Stimulated activated naive CD8-positive, alpha-beta T cell treated with anti-CD3 and anti-CD28 coated beads, Interleukin-15, Interleukin-2, amounts not matched to agents 100 U/mL and 50 U/mL, for 24 hours (primary cell): Measurements from ENCODE around the gene IL27RA.
A peak's percentile ranks its signal among the peaks of the same experiment; 100 is the strongest.

ENCODE experiments used
- ATAC-seq: fragments of 150-1000 bp; cut with Tn5 transposase; one replicate; pipeline ENCODE4 v1.10.0; 2021
- DNase-seq: peaks from one replicate; pipeline ENCODE4 v3.0.0; 2021

The IL27RA gene

DNA sequence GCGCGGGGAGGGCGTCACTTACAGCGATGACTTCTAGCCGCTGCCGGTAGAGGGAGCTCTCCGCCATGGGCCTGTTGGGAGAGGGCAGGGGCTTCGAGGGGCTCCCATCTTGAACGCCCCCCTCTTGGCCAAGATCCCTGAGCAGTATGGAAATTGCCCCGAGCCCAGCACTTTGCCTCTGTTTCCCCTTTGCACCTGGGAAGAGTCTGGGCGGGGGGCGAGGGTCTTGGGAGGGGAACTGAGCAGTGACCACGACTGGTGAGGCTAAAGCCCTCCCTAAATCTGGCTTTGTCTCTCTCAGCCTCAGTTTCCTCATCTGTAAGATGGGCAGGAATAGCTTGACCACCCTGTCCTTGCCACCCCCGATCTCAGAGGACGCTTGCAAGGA is 27.5 kb downstream of the IL27RA start:
- ATAC-seq (no peak), DNase-seq (peak; percentile 75)

- DNase-seq (no peak), ATAC-seq (no peak)
These were observed 28.1 kb downstream of the IL27RA start for GRCh38 chr19:14059652-14060155.

GRCh38 chr19:14061081-14061749 is 29.7 kb downstream of the IL27RA start:
- no peak for ATAC-seq
- DNase-seq: no peak

DNA sequence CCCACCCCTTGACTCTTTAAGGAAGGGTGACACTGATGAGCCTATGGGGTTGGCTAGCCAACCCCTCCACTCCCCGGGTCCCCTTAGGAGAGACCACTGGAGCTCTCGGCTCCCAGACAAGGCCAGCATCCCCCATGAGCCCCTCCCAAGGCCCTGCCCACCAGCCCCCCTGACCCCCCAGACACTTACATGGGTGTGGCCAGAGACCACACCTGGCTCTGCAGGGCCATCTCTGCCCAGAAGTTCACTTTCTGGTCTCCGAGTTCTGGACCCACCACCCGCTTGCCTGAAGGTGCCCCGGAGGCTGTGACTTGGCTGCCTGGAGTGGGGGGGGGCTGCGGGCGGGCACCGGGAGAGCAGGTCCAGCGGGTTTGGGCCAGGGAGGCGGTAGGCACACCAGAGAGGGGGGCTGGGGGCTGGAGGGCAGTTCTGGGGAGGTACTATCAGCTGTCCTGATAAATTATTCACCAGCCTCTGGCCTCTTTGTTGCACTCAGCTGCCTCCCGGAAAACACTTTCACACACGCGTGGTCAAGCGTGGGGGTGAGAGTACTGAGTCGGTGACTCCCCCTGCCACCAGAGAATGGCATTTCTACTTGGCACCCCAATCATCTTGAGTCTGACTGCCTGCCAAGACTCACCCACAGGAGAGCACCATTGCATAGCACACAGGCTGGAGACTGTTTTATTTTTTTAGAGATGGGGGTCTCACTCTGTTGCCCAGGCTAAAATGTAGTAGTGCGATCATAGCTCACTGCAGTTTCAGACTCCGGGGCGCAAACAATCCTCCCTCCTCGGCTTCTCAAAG is 30.4 kb downstream of the IL27RA start, which contains the start of gene PALM3:
TSS of gene PALM3 (minus strand) at position 326 of the 807 bp plus-strand sequence. CDS start at position 230, 96 bp downstream.
- DNase-seq (no peak), ATAC-seq (no peak)

DNA sequence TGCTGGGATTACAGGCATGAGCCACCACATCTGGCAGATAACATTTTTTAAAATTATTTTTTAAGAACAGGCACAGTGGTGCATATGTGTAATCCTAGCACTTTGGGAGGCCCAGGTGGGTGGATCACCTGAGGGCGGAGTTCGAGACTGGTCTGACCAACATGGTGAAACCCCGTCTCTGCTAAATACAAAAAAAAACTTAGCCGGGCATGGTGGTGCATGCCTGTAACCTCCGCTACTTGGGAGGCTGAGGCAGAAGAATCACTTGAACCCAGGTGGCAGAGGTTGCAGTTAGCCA is 30.9 kb downstream of the IL27RA start:
- no peak for DNase-seq
- ATAC-seq: no peak

DNA sequence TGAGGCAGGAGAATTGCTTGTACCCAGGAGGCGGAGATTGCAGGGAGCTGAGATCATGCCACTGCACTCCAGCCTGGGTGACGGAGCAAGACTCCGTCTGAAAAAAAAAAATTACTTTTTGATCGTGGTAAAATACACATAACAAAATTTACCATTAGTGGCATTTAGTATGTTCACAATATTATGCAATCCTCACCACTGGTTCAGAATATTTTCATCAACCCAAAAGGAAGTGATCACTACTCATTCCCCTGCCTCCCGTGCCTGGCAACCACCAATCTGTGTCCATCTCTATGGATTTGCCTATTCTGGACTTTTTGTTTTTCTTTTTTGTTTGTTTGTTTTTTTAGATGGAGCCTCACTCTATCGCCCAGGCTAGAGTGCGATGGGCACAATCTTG is 31.5 kb downstream of the IL27RA start:
- DNase-seq (no peak), ATAC-seq (no peak)

GRCh38 chr19:14066134-14066533 is 34.6 kb downstream of the IL27RA start:
- DNase-seq (no peak), ATAC-seq (no peak)

- DNase-seq: no peak
- no peak for ATAC-seq
These were observed 38.9 kb downstream of the IL27RA start for GRCh38 chr19:14070268-14071050.

GRCh38 chr19:14072535-14073260 is 41.1 kb downstream of the IL27RA start, which contains the start of gene MISP3:
Gene MISP3, plus strand, starts transcription at chr19:14072786. Its CDS starts 524 bp downstream, at chr19:14073310.
- ATAC-seq (peak; percentile 12), DNase-seq (peak; percentile 65)

- peak; percentile 85 for DNase-seq
- ATAC-seq: peak; percentile 74
These were observed 41.8 kb downstream of the IL27RA start for GRCh38 chr19:14073261-14073924.

- DNase-seq (peak; percentile 48), ATAC-seq (no peak)
These were observed 42.6 kb downstream of the IL27RA start for GRCh38 chr19:14073925-14074838.

GRCh38 chr19:14078411-14078810 is 46.8 kb downstream of the IL27RA start:
- DNase-seq (no peak), ATAC-seq (no peak)

DNA sequence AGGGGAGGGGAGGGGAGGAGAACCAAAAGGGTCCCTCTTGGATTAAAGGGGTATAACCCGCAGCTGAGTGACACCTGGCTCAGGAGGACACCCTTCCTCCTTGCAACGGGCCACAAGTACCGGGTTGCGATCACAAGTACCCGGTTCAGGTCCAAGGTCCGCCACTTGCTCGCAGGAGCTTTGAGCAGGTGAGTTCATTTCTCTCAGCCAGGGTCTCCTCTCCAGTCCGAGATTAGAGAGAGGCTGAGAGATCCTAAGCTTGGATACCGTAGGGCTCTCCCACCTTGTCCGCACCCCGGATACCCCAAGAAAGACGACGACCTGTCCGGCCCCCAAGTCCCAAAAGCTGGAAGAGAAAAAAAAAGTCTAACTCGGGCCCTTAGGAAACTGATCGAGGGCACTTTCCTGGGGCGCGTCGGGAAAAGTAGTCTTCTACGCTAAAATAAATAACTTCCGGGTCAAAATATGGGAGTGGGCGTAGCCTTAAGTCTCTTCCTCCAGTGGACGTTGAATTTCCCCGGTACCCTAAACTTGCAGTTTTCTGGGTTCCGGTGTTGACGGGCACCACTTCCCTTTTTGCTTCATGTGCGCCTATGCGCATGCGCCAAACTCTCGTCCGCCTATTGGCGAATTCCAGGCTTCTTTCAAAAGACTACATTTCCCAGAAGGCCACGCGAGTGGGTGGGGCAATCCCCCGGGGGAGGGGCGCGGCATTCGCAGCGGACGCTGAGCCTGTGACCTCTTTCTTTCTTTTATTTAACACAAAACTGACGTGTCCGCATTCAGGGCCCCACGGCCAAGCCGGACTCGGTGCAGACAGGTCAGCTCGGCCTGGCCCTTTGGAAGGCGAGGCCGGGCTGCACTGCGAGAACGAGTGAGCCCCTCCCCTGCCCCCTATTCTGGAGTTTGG is 49.6 kb downstream of the IL27RA start:
- peak; percentile 92 for ATAC-seq
- peak; percentile 99 for DNase-seq

GRCh38 chr19:14081797-14082674 is 50.5 kb downstream of the IL27RA start:
- peak; percentile 5 for ATAC-seq
- DNase-seq: peak; percentile 44

DNA sequence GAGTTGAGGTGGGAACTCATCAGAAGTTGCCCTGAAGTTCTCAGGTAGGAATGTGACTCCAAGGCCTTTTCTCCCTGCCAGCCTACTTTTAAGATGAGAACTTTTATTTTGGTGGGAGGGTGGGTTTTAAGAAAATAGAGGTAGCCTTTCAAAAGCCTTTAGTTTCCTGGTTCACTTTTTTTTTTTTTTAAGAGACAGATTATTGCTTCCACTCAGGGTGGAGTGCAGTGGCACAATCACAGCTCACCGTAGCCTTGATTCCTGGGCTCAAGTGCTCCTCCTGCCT is 51.1 kb downstream of the IL27RA start:
- ATAC-seq (no peak), DNase-seq (no peak)

DNA sequence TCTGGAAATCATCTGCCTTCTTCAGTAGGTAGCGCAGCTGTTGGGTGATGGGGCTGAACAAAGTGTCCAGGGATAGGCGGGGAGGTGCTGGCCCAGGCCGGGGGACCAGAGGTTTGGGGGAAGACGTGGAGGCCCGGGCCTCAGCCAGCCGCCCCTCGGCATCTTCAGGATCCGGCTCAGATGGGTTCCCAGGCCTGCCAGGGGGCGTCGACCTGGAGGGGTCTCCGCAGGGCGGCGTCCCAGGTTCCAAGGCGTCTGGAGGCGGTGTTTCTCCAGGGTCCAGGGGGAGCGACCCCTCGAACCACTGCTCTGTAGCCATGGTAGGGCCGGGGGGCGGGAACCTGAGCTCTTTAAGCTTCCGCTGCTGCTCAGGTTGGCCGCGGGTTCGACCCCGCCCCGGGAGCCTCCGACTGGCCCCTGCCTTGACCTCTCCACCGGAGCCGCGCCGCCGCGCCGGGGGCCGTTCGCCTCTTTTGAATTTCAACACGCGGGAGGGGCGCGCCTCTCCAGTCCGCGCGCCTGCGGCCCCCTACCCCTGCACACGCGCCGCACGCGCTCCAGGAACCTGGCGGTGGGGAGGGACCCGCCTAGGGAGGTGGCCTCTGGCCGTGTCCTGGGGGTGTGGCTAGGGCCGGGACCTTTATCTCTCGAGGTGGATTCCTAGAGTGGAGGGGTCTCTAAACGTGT is 53.9 kb downstream of the IL27RA start, which contains the start of gene C19orf67:
TSS of gene C19orf67 (minus strand) at position 475 of the 687 bp plus-strand sequence. CDS start at position 319, 156 bp downstream.
- ATAC-seq (no peak), DNase-seq (no peak)

DNA sequence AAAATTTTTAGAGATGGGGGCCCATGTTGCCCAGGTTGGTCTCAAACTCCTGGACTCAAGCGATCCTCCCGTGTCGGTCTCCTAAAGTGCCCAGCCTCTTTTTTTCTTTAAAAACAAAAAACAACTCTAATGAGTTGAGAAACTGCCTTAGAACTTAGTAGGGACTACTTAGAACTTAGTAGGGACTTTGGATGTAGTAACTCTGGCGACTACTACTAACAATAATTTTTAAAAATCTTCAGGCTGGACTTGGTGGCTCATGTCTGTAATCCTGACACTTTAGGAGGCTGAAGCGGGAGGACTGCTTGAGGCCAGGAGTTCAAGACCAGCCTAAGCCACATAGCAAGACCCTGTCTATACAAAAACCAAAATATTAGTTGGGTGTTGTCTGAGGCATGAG is 54.5 kb downstream of the IL27RA start:
- DNase-seq (no peak), ATAC-seq (no peak)
